GM19395 (cell line): ENCODE measurements around the gene RPS6KL1.

ENCODE experiments used
- ATAC-seq: cut with Tn5 transposase; IDR thresholded peaks from one replicate; pipeline ENCODE4 v1.9.1; 2021; ENCODE audit warnings: mild to moderate bottlenecking, moderate library complexity; ENCODE audit not compliant: unreplicated experiment

Gene RPS6KL1

GRCh38 chr14:74952697-74953484 is 29.8 kb upstream of the RPS6KL1 start:
- ATAC-seq, result no peak

GRCh38 chr14:74952180-74952665 is 29.2 kb upstream of the RPS6KL1 start:
- no peak for ATAC-seq

DNA sequence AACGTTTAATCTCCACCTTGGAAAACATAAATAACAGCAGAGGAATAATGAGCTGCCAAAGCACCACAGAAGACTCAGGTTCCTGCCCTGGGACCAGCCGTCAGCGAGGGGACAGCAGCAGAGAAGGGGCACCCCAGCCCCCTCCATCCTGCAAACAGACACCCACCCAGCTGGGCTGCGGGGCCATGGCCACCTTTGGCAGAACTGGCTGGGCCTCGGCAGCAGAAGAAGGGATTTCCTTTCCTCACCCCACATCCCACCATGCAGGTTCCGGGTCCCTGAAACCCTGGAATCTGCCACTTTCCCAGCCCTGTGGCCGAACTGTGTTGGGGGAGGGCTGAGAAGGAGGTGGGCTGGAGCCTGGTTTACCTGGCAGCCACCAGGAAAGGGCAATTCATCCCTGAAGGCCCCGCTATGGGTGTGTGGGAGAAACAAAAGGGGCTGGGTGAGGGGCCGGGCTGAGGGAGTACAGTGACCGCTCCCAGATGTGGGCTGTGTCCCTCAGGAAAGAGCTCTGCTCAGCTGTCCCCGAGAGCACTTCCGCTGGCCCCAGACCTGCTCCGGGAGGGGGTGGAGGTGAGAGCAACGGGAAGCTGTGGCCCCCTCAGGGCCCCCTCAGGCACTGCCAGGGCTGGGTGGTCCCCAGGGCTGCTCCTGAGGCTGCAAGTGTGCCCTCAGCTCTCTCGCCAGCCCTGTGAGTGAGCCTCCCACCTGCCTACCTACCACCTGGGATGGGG is 28.6 kb upstream of the RPS6KL1 start:
- ATAC-seq, result no peak

DNA sequence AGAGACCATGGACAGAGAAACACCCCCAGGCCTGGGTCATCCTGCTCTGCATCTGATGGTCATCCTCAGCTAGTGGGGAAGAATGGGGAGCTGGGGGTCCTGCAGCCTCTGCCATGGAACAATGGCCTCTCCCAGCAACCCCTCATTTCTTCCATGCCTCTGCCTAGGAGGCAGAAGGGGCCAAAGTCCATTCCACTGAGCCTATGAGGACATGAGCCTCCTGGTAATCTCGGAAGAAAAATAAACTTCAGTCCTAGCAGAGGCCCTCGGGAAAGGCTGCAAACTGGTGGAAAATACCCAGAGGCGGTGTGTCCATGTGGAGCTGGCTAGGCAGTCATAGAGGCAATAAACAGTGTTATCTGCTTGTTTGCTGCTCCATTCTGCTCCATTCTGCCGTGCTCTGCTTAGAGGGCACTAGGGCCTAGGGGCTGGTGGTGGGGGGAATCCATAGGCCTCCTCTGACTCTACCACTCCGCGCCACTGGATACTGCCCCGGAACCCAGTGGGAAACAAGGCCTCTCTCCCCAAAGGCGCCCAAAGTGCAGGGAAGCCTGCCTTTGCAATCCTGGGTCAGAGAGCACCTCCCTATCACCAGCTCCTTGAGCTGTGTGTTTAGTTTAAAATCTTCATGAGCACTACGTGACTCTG is 27.9 kb upstream of the RPS6KL1 start:
- ATAC-seq, result no peak

DNA sequence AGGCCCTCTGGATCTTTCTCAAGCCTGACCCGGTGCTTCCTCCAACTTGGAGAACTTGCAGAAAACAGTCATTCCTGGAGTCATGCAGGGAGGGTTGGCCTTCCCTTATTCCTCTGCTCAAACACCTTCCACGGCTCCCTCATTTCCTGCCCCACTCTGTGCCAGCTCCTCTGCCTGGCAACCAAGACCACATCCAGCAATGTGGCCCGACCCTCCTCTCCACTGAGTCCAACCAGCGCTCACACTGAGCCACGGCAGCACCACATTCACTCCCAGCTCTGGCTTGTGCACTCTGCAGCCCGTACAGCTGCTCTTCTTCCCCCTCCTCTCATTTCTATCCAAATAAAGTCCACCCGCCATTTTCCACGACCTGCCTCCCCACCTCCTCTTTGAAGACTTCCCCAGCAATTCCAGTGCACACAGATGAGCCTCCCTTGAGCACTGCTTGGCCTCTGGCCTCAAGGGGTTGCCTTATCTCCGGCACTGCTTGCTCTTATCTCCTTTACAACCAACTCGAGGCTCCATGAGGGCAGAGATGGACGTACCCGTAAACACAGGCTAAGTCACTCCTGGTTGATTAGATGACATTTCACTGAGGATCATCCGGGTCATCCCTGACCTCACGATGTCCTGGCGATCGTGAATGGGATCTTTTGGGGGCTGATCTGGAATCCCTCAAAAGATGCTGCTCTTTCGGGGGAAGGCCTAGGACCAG is 27.0 kb upstream of the RPS6KL1 start:
- ATAC-seq, result no peak

DNA sequence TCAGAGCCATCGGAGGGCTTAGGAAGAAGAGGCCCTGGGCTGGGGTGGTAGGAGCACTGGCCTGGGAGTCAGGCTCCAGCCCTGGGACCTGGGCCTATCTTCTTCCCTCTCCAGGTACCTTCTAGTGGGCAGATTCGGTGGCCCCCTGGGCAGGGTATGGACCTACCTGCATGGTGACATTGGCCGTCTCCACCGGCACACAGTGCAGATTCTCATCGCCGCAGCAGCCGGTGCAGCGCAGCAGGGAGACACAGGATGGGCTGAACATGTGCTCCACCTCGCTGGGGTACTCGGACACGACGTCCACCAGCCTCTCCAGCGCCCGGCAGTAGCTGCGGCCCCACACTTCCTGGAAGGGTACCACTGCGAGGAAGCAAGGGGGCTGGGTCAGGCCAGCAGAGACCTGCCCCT is 26.1 kb upstream of the RPS6KL1 start:
- ATAC-seq, result no peak

DNA sequence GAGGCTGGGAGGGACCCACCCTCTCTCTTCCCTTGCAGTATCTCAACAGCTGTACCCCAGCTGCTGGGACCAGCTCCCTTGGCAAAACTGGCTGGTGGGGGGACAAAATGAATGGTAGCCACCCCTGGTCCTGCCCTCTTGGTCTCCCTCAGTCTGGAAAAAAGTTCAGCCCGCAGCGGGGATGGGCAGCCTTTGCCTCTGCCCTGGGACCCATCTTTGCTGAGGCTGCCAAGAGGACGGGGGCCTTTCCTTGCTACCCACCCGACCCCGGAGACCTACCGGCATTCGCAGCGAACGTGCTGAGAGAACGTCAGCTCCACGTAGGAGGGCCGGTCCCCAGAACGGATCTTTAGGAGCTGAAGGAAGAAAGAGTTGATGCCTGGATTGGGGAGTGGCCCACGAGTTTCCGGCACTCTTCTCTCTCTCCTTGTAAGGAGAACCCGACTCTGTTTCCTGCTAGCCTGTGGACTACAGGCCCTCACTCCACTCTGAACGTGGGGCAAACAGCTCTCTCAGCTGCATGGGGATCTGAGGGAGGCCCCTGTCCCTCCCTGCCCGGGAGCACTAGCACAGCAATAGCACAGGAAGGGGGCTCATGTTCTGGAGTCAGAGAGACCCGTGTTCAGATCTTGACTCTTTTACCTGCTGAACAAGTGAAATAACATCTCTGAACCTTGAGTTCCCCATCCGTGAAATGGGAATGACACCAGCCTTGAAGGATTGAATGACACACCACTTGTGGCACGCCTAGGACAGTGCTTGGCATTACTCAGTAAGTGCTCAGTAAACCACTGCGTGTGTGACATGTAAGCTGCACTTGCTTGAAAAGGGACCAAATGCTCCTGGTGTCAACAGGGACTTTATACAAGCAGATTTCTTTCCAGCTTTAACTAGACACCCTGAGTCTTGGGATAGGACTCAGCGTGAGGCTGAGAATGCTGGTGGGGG is 25.4 kb upstream of the RPS6KL1 start:
- no peak for ATAC-seq

DNA sequence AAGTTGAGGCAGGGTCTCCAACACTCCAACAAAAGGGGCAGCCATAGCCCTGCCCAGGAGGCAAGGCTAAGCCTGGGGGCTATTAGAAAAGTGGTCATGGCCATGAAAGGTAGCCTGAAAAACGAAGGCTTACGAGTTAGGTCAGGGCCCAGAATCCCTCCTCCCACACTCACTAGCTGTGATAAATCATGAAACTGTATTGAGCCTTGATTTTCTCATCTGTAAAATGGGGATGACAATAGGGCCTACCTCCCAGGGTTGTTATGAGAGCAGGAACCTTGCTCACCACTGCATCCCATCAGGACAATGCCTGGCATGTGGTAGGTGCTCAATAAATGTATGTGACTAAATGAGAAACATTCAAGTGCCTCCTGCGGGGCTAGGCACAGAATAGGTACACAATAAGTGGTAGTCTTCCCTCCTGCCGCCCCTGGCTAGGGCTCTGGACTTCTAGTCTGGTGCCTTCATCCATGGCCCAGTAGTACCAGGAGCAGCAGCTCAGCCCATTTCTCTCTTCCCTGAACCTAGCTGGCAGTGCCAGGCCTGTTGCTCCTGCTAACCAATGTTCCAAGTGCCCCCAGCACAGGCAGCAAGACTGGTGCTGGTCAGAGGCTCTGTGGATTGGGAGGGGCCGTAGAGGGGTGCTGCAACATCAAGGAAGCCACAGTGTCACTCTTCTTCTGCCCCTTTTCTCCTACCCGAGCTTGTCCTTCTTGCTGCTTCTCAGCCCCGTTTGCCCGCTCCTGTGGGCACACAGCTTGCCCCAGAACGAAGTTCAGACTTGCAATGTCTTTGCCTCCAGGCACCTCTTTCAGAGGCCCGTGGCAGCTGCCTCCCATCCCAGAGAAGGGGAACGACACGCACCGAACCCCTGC is 24.5 kb upstream of the RPS6KL1 start:
- ATAC-seq, result no peak

DNA sequence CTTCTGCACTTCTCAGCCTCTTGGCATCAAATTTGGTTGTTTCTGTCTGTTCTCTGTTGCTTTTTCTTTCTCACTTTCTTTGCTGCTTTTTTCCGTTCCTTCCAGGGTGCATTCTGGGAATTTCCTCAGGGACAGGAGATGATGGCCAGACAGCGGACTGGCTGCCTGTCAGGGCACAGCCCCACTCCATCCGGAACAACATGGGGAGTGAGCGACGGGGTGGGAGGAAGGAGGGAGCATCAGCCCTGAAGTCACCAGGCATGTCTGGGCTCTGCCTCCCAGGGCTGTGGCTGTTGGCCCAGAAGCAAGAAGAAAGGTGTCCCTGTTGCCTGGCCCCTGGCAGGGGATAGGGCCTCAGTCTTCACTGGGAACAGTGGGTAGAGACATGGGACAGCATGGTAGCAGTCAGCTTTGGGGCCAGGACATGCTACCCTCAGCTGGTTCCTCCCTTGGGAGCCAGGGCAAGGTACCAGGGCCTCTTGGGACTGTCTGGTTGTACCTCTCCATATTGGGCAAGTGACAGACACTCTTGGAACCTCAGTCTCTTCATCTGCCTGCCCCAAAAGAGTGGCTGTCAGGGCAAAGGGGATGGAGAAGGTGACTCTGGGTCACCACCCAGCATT is 23.7 kb upstream of the RPS6KL1 start:
- no peak for ATAC-seq

DNA sequence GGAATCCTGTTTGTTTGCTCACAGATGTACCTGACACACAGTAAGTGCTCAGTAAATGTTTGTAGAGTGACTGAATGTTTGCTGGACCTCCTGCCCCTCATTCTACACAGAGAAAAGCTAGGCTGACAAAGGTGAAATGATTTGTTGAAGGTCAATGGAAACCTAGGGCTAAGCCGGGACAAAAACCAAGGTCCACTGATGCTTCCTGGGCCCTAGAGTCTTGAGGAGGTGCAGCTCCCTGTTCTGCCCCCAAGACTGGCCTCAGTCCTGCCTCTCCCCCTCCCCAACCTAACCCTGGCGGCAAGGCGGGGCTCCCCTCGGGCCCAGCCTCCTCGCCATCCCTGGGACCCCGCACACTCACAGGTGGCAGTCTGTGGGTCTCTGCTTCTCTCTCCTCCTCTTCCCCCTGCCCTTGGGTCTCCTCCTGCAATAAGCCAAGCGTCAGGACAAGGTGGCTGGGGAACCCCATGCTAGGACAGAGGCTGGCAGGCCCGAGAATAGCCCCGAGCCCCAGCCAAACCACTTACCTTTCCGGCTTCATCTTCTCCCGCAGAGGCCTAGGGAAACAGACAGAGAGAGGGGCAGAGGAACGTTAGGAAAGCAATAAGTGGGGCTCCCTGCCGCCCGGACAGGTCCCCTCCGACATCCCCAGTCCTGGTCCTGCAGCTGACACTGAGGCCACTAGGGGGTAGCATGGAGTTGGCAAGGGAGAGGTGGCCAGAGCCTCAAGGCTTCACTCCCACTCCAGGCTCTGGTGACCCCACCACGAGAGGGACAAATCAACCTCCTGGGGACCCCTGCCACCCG is 23.0 kb upstream of the RPS6KL1 start:
- ATAC-seq, result no peak

DNA sequence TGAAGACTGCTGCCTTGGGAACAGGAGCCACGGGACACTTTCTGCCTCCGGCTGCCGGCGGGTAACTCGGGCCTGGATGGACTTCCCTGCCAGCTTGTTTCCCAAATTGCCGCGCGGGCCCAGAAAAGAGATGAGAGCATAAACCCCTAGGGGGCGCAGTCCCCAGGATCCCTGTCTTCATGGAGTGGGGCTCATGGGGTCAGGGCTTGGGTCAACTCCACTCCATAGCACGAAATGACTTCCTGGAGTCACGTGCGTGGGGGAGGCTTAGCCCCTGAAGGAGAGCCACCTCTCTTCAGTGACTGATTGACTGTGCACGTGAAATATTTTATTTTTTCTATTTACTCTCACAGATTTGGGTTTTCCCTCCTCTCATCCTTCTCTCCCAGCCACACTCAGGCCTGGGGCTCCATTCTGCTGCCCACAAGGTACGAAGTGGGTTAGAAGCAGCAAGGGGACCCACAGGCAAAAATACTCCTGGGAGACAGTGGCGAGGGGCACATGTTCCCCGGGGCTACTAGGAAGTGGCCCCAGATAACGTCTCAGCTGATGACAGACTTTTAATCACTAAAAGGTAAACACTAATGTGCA is 22.3 kb upstream of the RPS6KL1 start:
- ATAC-seq, result no peak

GRCh38 chr14:74942608-74943007 is 19.5 kb upstream of the RPS6KL1 start:
- ATAC-seq, result no peak

DNA sequence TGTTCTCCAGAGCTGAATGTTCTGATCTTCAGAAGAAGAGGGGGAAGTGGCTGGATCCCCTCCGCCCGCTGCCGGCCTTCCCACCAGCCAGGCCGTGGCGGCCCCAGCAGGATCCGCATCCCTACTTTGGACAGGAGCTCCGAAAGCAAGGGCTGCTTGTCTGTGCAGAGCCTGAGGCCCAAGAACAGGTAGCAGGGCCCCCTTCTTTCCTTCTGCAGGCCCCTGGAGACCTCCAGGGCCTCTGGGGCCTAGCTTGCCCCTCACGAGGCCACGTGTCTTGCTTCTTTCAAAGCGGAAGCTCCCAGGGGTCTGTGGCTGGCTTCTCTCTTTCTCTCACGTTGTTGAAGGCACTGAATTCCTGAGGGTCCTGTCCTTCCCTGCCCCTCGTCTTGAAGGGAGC is 19.1 kb upstream of the RPS6KL1 start:
- ATAC-seq, result no peak

GRCh38 chr14:74941676-74942097 is 18.6 kb upstream of the RPS6KL1 start:
- no peak for ATAC-seq

- no peak for ATAC-seq
These were observed 18.0 kb upstream of the RPS6KL1 start for GRCh38 chr14:74940956-74941565.

- ATAC-seq, result no peak
These were observed 15.8 kb upstream of the RPS6KL1 start for GRCh38 chr14:74938531-74939495.
